GM23338 (cell line): ENCODE data around the gene ALX1.

Source experiments
- CREB1 ChIP-seq: fragments of 250-450 bp; sonication (Bioruptor Pico); IDR thresholded peaks from 2 replicates; pipeline ENCODE4 v1.5.0; 2020; ENCODE audit warnings: low read depth, mild to moderate bottlenecking, moderate library complexity
- CTCF ChIP-seq, 2 experiments: fragments of 200-600 bp in 1 of 2; sonication (generic) in 1 of 2; conservative IDR thresholded peaks; 2 replicates each; pipeline versions ENCODE4 v1.5.1 to v1.6.1; 2016 to 2017; ENCODE audit warnings: antibody characterized with exemption in 2 of 2, low read depth in 2 of 2, mild to moderate bottlenecking in 2 of 2, moderate library complexity in 1 of 2
- EZH2 ChIP-seq: fragments of 200-600 bp; sonication (generic); IDR thresholded peaks from one replicate; pipeline ENCODE4 v1.8.0; 2017; ENCODE audit warnings: antibody characterized with exemption, mild to moderate bottlenecking, low read depth; ENCODE audit not compliant: unreplicated experiment
- JUNB ChIP-seq: IDR thresholded peaks from one replicate; pipeline ENCODE4 v1.6.1; 2016; ENCODE audit warnings: antibody characterized with exemption; ENCODE audit not compliant: unreplicated experiment
- POLR2AphosphoS5 ChIP-seq: IDR thresholded peaks from 2 replicates; pipeline ENCODE4 v1.6.1; 2016; ENCODE audit warnings: antibody characterized with exemption, low read depth

GRCh38 chr12:85273381-85274314, 6.4 kb upstream of the ALX1 start:
- TF ChIP-seq CTCF (conservative IDR thresholded peaks at IDR 0.05; ENCODE audit: low read depth in 2 of 2), result no peak
- TF ChIP-seq CREB1 (CRISPR knock-in tag), result no peak
- no peak for TF ChIP-seq POLR2AphosphoS5
- TF ChIP-seq EZH2, result peak; percentile 74
- no peak for TF ChIP-seq JUNB
